Fibroblast of skin of left quadriceps (primary cell): Measurements from ENCODE around the gene TFF1.

Source experiments
- DNase-seq, 2 experiments: peaks; one replicate each; pipeline ENCODE4 v3.0.0-alpha.2; 2013; ENCODE audit warnings: low read depth in 2 of 2

TFF1 gene

DNA sequence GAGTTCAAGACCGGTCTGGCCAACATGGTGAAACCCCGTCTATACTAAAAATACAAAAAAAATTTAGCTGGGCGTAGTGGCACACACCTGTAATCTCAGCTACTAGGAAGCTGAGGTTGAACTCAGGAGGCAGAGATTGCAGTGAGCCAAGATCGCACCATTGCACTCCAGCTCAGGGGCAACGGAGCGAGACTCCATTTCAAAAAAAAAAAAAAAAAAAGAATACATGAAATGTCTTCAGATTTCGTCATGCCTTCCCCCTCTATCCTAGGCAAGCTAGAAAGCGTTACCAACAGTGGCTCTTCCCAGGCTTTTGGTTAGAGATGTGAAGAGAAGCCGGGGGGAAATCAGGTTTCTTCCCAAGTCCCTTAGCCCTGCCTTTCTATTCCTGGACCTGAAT is 3.6 kb downstream of the TFF1 start:
- no peak for DNase-seq

DNA sequence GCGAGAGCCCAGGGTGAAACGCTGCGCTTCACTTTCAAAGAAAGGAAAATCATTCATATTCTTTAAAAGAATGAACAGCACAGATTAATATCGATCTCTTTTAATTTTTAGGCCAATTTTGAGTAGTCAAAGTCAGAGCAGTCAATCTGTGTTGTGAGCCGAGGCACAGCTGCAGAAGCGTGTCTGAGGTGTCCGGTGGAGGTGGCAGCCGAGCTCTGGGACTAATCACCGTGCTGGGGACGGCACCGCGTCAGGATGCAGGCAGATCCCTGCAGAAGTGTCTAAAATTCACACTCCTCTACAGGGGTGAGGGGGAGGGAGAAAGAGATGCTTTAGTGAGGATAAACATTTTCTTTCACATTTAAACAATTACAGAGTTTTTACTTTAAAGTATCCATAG is 4.1 kb downstream of the TFF1 start:
- no peak for DNase-seq

DNA sequence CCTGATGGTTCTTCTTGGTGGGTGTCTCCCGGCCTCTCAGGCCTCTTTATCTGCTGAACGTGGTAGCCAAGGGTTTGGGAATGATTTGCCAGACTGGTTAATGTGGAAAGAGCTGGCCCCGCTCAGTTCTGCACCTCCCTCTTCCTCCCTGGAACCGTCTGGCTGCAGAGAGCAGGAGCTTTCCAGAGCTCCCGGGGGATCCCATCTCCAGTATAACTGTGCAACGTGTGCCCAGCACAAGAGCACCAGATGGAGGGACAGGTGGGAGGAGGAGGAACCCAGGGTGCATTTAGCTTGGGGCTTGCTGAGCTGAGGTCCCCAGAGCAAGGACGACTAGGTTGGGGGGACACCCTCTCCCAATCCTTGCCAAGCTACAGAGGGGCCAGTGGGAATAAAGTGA is 5.0 kb downstream of the TFF1 start:
- DNase-seq, result no peak

DNA sequence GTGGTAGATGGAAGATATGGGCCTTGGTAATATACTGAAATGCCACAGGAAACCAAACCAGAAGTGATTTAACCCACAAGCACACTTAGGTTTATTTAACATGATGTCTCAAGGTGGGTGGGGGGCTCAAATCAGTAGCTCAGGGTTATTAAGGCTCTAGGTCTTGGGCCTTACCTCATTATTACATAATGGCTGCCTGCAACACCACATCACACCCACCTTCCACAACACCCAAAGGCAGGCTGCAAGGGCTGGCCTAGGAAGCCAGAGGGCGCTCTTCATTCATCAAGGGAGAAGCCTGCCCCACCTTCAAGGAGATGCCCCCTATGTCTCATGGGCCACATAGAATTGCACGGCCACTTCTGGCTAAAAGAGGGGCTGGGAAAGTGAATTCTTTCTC is 6.0 kb downstream of the TFF1 start:
- DNase-seq, result no peak

DNA sequence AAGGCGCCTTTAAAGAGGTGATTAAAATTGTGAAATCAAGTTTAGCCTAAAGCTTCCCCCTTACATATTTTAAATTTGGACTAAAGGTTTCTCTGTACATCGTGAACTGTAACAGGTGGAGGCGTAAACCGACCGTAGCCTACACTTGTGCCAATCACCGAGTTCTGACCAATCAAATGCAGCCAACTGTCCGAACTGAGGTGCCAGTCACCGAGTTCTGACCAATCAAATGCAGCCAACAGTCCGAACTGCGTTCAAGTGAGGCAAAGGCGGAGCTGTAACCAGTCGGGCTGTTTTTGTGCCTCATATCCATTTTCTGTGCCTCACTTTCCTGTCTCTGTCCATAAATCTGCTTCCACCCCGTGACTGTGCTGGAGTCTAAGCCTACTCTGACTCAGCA is 7.4 kb downstream of the TFF1 start:
- no peak for DNase-seq

- no peak for DNase-seq
These were observed 8.1 kb downstream of the TFF1 start for GRCh38 chr21:42358261-42358660.

GRCh38 chr21:42357307-42357706 is 9.0 kb downstream of the TFF1 start:
- no peak for DNase-seq

GRCh38 chr21:42356650-42357049 is 9.7 kb downstream of the TFF1 start:
- DNase-seq, result no peak

DNA sequence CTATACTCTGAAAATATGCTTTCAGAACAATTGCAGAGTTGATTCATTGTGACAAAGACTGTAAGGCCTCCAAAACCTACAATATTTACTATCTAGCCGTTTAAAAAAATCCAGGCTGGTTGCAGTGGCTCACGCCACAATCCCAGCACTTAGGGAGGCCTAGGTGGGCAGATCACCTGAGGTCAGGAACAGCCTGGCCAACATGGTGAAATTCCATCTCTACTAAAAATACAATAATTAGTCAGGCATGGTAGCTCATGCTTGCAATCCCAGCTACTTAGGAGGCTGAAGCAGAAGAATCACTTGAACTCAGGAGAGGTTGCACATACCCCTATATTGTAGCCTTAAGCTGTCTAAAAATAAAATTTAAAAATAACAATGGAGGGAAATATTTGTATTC is 10.3 kb downstream of the TFF1 start:
- DNase-seq, result no peak

DNA sequence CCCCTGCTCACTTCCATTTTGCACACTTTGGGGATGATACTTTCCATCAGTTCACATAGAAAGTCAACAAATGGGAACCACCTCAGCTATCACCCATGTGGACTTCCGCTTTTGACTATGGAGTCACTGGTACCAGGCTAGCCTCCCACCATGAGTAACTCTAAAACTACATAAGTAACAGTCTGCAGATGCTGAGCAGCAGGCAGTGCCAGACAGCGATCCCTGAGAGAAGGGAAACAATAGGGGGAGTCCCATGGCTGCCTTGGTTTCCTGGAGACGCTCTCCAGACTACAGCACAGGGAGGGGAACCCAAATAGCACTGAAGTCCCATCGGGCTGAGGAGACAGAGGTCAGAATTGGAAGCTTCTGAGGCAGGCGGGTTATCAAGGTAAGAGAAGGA is 12.7 kb downstream of the TFF1 start:
- no peak for DNase-seq

- no peak for DNase-seq
These were observed 13.8 kb downstream of the TFF1 start for GRCh38 chr21:42352441-42353095.

GRCh38 chr21:42351626-42352440 is 14.5 kb downstream of the TFF1 start:
- DNase-seq, result no peak

- no peak for DNase-seq
These were observed 15.4 kb downstream of the TFF1 start, which contains the start of gene TFF2 for GRCh38 chr21:42350927-42351426. TFF2 (minus strand) TSS chr21:42350994; CDS start chr21:42350957, 37 bp downstream.

DNA sequence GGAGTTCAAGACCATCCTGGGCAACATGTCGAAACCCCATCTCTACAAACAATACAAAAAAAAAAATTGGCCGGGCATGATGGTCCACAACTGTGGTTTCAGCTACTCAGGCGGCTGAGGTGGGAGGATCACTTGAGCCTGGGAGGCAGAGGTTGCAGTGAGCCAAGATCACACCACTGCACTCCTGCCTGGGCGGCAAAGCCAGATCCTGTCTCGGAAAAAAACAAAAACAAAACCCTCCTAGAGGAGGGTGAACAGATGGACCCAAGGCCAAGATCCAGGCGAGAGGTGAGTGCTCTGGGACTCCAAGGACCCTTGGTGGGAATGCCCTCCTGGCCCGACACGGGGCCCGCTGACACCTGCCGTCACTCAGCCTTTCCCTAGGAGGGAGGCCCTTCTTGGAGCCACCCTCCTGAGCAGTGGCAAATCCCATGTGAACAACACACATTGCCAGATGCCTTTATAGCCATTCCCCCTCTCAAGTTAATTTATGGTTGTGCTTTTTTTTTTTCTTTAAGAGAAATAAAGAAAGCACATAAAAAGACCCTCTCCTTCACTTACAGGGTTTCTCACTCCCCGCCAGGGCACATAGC is 15.9 kb downstream of the TFF1 start:
- DNase-seq, result no peak

- DNase-seq, result no peak
These were observed 16.7 kb downstream of the TFF1 start for GRCh38 chr21:42349420-42350317.

DNA sequence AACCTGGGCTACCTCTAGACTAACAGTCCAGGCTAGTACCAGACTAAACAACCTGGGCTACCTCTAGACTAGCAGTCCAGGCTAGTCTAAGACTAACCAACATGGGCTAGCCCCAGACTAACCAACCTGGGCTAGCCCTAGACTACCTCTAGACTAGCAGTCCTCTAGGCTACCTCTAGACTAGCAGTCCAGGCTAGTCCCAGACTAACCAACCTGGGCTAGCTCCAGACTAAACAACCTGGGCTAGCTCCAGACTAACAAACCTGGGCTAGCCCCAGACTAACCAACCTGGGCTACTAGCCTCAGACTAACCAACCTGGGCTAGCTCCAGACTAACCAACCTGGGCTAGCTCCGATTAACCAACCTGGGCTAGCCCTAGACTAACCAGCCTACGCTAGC is 17.6 kb downstream of the TFF1 start:
- no peak for DNase-seq

- DNase-seq, result no peak
These were observed 18.6 kb downstream of the TFF1 start for GRCh38 chr21:42347601-42348327.

DNA sequence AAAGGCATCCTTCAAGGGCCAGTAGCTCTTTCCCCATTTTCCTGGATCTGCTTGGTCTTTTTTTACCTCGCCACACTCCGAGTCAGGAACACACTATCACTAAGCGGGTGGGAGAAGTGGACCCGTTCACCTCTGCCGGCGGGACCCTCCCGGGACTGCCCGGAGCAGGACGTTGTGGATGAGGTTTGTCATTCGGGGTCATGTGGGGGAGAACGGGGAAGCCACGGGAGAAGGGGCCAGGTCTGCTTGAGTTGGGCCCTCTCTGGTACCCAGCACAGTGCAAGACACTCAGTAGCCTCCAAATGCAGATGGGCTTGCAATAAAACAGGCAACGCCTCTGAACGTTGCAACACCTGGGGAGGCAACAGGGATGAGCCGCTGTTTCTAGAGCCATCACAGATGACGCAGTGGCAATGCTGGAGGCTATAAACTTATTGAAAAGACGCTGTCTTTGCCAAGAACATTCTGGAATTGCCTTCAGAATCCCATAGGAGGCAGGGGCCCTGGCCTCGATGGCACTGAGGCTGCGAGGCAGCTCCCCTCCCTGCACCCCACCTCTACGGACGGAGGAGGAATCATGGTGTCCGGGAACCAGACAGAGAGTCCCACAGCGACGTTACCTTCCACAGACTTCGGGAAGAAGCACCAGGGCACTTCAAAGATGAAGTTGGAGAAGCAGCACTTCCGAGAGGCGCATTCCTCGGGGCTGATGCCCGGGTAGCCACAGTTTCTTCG is 19.3 kb downstream of the TFF1 start:
- no peak for DNase-seq

GRCh38 chr21:42346441-42346840 is 19.9 kb downstream of the TFF1 start:
- DNase-seq, result no peak

GRCh38 chr21:42344631-42345030 is 21.7 kb downstream of the TFF1 start:
- DNase-seq, result no peak
